Bronchial epithelial cell (primary cell): ENCODE measurements around the gene MCTP2. TPM values are rescaled to one million over a fixed set of nuclear protein-coding genes. Genes with fewer than 3 reads are reported as not detected.

Experiments used
- DNase-seq: peaks from one replicate; pipeline ENCODE4 v3.0.0-alpha.2; 2010; ENCODE audit warnings: low read depth
- FAIRE-seq: peaks from 2 replicates; lab custom pipeline; 2011; peaks lifted over from hg19 to GRCh38; lab: Jason Lieb, UNC
- H3K27me3 ChIP-seq: 2 replicates; pipeline ENCODE4 v1.5.1; 2011; ENCODE audit warnings: low read length; ENCODE audit not compliant: control insufficient read depth, insufficient read depth
- H3K36me3 ChIP-seq: 2 replicates; pipeline ENCODE4 v1.5.1; 2011; ENCODE audit warnings: low read length; ENCODE audit not compliant: control insufficient read depth, insufficient read depth
- H3K4me3 ChIP-seq: 2 replicates; pipeline ENCODE4 v1.5.1; 2011; ENCODE audit warnings: mild to moderate bottlenecking, low read depth, low read length, control low read depth
- total RNA-seq: library from RNA; depleted of rRNA; stranded (reverse); fragments of >200 nt; gene quantifications from 2 replicates; pipeline ENCODE4 v1.2.1, GENCODE V29; 2014
- TF ChIP-seq, protein P1 (sequence below): IDR thresholded peaks from 2 replicates; pipeline ENCODE4 v1.5.1; 2011; ENCODE audit warnings: mild to moderate bottlenecking, moderate library complexity, low read length, control low read depth, inconsistent platforms; ENCODE audit not compliant: insufficient read depth, severe bottlenecking

Gene MCTP2
- total RNA-seq, 1 donor from 2014 or later, result 20.0 TPM

DNA sequence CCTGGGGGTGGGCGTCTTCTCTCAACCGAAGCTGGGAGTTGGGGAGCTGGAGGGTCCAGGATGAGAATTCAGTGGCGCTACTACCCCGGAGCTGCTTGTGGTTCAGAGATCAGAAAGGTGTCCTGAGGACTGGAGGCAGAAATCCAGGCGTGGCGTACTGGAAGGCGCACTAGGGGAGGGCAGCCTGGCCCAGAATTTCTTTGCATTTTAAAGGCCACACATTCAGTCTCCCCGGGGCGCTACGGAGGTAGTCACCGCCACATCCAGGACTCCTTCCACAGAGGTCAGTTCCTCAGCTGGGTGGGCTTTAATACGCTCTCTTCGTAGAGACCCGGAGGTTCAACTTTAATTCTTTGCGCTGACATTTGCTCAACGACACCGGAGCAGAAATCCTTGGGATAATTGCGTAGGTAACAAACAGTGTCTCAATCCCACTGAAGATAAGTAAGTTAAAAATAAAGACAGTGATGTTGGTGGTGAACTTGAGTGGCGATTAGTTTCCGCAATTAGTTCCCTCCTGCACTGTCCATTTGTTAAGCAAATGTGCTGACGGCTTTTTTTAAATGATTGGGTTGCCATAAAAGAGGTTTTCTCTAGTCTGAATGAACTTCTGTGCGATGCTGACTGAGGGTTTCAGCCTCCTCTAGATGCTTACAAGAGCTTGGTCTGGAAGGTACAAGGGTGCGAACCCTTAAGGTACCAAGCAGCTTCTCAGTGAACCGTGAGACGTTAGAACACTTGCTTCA, 535 bp downstream of the MCTP2 start:
- TF ChIP-seq, protein P1, sequence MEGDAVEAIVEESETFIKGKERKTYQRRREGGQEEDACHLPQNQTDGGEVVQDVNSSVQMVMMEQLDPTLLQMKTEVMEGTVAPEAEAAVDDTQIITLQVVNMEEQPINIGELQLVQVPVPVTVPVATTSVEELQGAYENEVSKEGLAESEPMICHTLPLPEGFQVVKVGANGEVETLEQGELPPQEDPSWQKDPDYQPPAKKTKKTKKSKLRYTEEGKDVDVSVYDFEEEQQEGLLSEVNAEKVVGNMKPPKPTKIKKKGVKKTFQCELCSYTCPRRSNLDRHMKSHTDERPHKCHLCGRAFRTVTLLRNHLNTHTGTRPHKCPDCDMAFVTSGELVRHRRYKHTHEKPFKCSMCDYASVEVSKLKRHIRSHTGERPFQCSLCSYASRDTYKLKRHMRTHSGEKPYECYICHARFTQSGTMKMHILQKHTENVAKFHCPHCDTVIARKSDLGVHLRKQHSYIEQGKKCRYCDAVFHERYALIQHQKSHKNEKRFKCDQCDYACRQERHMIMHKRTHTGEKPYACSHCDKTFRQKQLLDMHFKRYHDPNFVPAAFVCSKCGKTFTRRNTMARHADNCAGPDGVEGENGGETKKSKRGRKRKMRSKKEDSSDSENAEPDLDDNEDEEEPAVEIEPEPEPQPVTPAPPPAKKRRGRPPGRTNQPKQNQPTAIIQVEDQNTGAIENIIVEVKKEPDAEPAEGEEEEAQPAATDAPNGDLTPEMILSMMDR, result no peak
- Histone ChIP-seq H3K36me3 (no peaks in the 10 kb centered on the region), H3K27me3 (no peaks in the 10 kb centered on the region), H3K4me3 (peak overlapping the region; percentile 79)
- DNase-seq (peak; percentile 32), FAIRE-seq (no peak)

DNA sequence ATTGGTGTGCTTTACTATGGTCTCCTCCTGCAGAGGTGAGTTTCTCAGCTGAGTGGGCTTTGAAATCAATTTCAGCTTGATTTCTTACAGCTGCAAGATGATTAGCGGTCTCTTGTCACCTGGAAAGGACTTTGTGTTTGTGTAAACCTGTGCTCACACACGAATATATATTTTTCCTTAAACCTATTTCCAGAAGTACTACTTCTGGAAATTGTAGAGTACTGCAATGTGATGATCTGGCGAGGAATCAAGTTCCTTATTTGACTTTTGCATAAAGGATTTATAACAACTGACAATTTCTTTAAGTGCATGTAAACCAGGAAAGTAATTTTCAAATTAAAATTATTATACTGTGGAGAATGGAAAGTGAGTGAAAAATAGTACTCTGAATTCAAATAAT, 2.1 kb downstream of the MCTP2 start:
- Histone ChIP-seq H3K27me3 (no peaks in the 10 kb centered on the region), H3K4me3 (no peak overlapping the region), H3K36me3 (no peaks in the 10 kb centered on the region)
- FAIRE-seq (no peak), DNase-seq (no peak)
- TF ChIP-seq, protein P1, result no peak

DNA sequence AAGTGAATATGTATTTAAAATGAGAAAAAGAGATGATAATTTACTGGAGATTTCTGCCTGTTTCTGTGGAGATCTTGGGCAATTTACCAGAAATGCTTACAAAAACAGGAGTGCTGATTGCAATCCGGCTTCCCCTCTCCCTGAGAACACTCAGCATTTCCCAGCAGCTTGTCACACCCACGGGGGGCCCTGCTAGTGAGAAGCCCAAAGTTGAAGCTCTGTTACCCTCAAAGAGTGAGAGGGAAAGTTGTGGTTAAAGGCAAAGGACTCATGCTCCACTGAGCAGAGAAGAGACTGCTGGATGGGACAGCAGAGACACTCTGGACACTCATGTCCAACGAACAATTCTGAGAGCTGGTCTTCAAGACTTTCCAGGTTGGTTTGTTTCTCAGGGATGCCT, 2.9 kb downstream of the MCTP2 start:
- Histone ChIP-seq H3K36me3 (no peaks in the 10 kb centered on the region), H3K27me3 (no peaks in the 10 kb centered on the region), H3K4me3 (no peak overlapping the region)
- TF ChIP-seq, protein P1, result no peak
- FAIRE-seq (peak; percentile 79), DNase-seq (no peak)

DNA sequence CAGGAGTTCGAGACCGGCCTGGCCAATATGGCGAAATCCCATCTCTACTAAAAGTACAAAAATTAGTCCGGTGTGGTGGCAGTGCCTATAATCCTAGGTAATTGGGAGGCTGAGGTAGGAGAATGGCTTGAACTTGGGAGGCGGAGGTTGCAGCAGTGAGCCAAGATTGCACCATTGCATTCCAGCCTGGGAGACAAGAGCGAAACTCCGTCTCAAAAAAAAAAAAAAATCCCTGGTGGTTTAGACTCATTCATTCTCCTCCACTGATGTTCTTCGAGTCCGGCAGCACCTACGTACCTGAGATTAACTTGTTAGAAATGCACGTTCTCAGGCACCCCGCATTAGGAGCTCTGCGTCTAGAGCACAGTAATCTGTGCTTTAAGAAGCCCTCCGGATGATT, 3.7 kb downstream of the MCTP2 start:
- TF ChIP-seq, protein P1, result no peak
- FAIRE-seq (no peak), DNase-seq (no peak)
- Histone ChIP-seq H3K4me3 (no peak overlapping the region), H3K36me3 (no peaks in the 10 kb centered on the region), H3K27me3 (no peaks in the 10 kb centered on the region)

DNA sequence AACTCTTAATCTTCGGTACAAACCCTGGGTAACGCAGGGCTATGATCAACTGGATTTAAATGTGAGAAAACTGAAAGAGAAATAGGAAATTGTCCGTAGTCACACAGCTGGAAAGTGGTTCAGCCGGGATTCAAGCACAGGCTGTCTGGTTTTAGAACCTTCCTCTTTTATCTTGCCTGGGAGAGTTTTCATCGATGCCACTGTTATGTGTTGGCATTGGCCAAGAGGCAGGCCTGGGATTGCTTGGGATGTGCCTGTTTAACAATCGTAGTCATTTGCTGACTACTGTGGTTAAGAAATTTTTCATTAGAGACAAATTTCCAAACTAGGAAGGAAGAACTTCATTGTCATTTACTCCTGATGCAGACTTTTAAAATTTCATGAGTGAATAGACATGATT, 4.3 kb downstream of the MCTP2 start:
- DNase-seq (no peak), FAIRE-seq (no peak)
- Histone ChIP-seq H3K36me3 (no peaks in the 10 kb centered on the region), H3K27me3 (no peaks in the 10 kb centered on the region), H3K4me3 (no peak overlapping the region)
- TF ChIP-seq, protein P1, result no peak

DNA sequence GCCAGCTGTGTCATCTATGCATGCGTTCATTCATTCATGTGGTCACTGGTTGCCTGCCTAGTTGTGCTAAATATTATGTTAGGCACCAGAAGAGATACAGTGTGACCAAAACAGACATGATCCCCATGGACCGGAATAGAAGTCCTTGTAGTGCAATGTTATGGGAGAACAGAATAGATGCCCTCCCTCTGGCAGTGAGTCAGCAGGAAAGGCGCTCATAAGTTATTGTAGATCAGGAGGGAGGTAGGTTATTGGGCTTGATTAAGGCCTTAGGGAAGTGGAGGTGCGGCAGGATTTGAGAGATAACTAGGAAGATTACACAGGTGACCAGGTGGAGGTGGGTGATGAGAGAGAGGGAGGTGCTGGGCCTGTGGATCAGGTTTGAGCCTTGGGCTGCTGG, 5.2 kb downstream of the MCTP2 start:
- FAIRE-seq (no peak), DNase-seq (peak; percentile 56)
- no peaks in the 10 kb centered on the region for H3K36me3 ChIP-seq
- H3K27me3 ChIP-seq, result no peaks in the 10 kb centered on the region
- TF ChIP-seq, protein P1, result no peak
- H3K4me3 ChIP-seq, result no peak overlapping the region
